A549 treated with AZD9567 at 1 μM for 4 hours (cell line): ENCODE measurements around the gene IFI44. TPM values are rescaled to one million over a fixed set of nuclear protein-coding genes. Genes with fewer than 3 reads are reported as not detected.

Source experiments
- total RNA-seq: library from RNA; stranded (reverse); fragments of 200-300 nt; extraction: Qiagen RNA extraction; gene quantifications from 5 replicates; pipeline ENCODE4 v1.2.3, GENCODE V29; 2022; ENCODE audit not compliant: insufficient read depth

Gene IFI44, protein sequence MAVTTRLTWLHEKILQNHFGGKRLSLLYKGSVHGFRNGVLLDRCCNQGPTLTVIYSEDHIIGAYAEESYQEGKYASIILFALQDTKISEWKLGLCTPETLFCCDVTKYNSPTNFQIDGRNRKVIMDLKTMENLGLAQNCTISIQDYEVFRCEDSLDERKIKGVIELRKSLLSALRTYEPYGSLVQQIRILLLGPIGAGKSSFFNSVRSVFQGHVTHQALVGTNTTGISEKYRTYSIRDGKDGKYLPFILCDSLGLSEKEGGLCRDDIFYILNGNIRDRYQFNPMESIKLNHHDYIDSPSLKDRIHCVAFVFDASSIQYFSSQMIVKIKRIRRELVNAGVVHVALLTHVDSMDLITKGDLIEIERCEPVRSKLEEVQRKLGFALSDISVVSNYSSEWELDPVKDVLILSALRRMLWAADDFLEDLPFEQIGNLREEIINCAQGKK
- total RNA-seq, result 0.39 to 0.71 TPM (median 0.42 TPM) in 4 of 5 replicates, not detected in the other

DNA sequence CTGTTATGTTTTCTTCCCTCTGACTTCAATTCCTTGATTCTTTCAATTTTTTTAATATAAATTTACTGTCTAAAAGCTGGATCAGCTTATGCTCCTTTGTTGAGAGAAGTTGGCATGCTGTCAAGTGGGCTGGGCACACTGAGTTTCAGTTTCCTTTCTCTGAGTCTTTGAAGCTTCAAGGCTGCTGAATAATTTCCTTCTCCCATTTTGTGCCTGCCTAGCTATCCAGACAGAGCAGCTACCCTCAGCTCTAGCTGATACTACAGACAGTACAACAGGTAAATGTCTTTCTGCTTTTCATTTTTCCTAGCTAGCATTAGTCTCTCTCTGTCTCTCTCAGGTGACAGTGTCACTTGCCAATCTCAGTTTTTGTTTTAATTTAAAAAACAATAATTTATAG lies at the start of gene IFI44:
IFI44 (plus strand) TSS at position 204 of the 400 bp plus-strand sequence. CDS start 365 bp downstream, outside the sequence.

DNA sequence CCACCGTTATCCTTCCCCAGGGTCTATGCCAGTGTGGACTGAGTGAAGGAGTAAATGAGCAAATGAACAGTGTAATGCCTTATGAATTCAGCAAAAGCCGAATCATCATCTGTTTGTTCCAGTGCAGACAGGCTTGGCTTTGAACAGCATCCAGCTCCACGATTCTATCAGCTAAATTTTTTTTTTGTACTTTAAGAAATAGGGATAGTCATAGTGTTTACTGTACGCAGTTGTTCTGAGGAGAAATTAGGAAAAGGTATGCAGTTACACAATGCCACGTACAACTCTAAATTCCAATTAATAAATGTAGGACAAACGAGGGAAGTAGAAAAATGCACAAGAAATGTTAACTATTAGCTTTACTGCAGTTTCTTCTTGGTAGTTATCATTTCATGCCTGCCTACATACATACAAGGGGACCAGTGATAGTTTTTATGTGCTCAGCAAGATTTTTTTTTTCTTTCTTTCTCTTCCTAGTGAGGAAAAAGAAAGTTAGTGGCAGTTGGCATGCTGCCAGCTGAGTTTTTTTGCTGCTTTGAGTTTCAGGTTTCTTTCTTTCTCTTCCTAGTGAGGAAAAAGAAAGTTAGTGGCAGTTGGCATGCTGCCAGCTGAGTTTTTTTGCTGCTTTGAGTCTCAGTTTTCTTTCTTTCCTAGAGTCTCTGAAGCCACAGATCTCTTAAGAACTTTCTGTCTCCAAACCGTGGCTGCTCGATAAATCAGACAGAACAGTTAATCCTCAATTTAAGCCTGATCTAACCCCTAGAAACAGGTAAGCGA lies 29.6 kb upstream of the IFI44 start, which contains the start of gene IFI44L:
IFI44L (plus strand) TSS at position 646 of the 777 bp plus-strand sequence. CDS start 7,468 bp downstream, outside the sequence.

Other genes starting within 250 kb of the IFI44 start
- not detected in 5 replicates for gene PTGFR, start 158.9 kb upstream of the IFI44 start, total RNA-seq
- 0.03 TPM in 1 of 5 replicates, not detected in the others for gene IFI44L, start 29.4 kb upstream of the IFI44 start, total RNA-seq